ENCODE results near the gene MPRIP. TPM values are rescaled to one million over a fixed set of nuclear protein-coding genes. Genes with fewer than 3 reads are reported as not detected.
A peak's percentile ranks its signal among the peaks of the same experiment; 100 is the strongest.

MPRIP gene
- total and polyA plus RNA-seq, 3 experiments from 2014 or later = 40.3 to 184 (median 174) TPM

DNA sequence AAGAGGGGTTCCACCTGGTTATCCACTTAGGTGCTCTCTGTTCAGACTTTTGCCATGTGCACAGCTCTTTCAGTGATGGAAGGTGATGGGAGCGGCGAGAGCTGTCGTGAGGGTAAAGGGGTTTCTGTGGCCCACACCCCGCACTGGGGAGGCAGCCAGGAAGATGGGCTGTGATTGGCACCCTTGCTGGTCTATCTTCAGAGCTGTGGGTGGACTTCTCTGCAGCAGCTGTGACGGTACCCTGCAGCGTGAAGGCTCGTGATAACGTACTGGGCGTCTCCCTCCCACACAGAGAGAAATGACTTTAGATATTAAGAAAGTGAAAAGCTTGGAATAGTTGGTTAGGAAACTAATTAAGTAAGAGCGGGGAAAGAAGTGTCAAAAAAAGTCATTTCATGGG is 45.8 kb downstream of the MPRIP start:
- Histone ChIP-seq H3K9me3 (ENCODE audit: low read length) (no peaks in the 10 kb centered on the region), H3K27me3 (ENCODE audit: insufficient read depth, low read length, poor library complexity, severe bottlenecking) (no peaks in the 10 kb centered on the region), H3K36me3 (ENCODE audit: insufficient read depth, low read length) (no peaks in the 10 kb centered on the region), H3K4me3 (ENCODE audit: low read length) (no peak overlapping the region), H3K27ac (ENCODE audit: low read depth, low read length) (no peak overlapping the region), H3K4me1 (ENCODE audit: insufficient read depth, low read length) (peaks cover 21% of the 10 kb centered on the region)
- POLR2A ChIA-PET = no interaction called here
- Mint-ChIP-seq H3K4me1 (peaks cover 47 to 78% (median 55%) of the 10 kb centered on the region in 3 donors), H3K4me3 (peak overlapping the region in 1 of 7 donors; percentile 28), H3K27me3 (peaks cover 0 to 1% of the 10 kb centered on the region in 2 donors), H3K9me3 (no peaks in the 10 kb centered on the region), H3K27ac (peak overlapping the region in 6 of 8 donors; percentile 29 to 82 (median 50)), H3K36me3 (peaks cover 0 to 69% (median 11%) of the 10 kb centered on the region in 3 donors)
- CTCF ChIA-PET = interaction anchor here (0.8 kb wide), 1 partner anchor 12 kb away, joined by 3 read pairs; no protein-coding TSS in a partner anchor
- DNase-seq = no peak

DNA sequence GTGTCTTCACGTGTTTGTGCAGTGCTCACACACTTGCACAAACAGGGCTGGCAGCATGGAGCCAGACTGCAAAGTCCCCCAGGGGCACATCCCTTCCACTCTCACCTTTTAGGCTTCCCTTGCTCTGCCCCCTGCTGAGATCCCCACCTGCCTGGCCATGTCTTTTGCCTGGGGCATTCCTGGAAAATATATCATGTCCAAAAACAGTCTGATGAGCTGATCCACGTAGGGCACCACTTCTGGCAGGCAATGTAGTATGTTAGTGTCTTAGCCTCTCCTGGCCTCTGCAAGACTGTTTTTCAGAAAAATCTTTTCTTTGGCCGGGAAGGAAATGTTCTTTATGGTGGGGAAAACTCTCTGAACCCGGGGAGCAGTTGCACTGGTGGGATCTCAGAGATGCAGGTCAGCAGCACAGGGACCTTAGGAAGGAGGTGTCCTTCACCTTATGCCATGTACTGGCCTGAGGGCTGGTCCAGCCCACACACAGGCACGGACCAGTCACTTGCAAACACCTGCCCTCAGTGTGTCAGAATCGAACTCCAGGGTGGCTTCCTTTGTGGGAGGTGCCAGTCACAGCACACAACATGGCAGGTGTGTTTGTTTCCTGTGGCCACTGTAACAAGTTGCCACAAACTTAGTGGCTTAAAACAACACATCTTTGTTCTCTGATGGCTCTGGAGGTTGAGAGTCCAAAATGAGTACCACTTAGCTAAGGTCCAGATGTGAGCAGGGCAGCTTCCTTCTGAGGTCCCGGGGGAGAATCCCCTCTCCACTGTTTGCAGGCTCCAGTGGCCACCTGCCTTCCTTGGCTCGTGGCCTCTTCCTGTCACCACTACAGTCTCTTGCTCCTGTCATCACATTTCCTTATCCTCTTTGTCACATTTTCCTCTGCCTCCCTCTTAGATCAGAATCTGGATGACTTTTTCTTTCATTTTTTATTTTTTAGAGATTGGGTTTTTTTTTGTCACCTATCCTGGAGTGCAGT is 46.6 kb downstream of the MPRIP start:
- Histone ChIP-seq H3K9me3 (ENCODE audit: low read length) (no peaks in the 10 kb centered on the region), H3K36me3 (ENCODE audit: insufficient read depth, low read length) (no peaks in the 10 kb centered on the region), H3K27me3 (ENCODE audit: insufficient read depth, low read length, poor library complexity, severe bottlenecking) (no peaks in the 10 kb centered on the region), H3K27ac (ENCODE audit: low read depth, low read length) (no peak overlapping the region), H3K4me1 (ENCODE audit: insufficient read depth, low read length) (peaks cover 21% of the 10 kb centered on the region), H3K4me3 (ENCODE audit: low read length) (no peak overlapping the region)
- Mint-ChIP-seq H3K9me3 (no peaks in the 10 kb centered on the region), H3K27me3 (peaks cover 0 to 1% of the 10 kb centered on the region in 2 donors), H3K36me3 (peaks cover 0 to 63% (median 8%) of the 10 kb centered on the region in 3 donors), H3K4me3 (peak overlapping the region in 2 of 7 donors; percentile 5 to 29), H3K27ac (peak overlapping the region in 7 of 8 donors; percentile 20 to 93 (median 79)), H3K4me1 (peaks cover 55 to 83% (median 62%) of the 10 kb centered on the region in 3 donors)
- ChIA-PET CTCF (no interaction called here), POLR2A (no interaction called here)
- no peak for DNase-seq

DNA sequence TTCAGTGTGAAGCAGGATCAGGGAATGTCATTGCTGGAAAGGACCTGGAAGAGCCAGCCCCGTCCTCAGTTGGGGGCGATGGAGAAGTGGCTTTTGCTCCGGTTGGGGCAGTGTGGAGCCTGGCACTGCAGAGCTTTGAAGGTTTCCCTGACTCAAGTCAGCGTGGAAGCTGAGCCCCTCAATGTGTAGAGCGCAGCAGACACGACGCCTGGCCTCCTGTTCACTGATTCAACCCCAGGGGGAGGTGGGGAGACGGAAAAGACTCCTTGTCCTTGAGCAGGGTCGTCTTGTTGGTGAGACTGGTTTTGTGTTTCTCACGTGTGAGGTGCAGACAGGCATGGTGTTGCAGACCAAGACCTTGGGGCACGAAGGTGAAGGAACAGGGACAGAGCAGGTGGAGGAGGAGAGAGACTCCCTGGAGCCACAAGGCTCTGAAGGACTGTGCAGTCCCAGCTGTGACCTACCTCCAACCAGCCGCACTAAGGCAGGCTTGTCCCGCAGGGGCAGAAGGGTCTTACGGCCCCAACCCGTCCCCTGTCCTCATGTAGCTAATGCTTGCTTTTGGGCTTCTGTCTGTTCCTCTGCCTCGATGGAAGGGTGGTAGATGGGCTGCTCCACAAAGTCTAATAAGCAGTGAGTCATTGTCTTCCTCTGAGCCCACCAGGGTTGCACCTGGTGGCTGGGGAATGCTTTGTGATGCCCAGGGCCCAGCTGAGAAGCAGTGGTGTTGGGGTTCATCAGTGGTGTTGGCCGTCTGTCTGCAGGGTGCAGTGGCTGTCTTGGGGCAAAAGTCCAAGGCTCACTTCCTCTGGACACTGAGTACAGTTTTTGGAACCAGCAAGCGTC is 47.8 kb downstream of the MPRIP start:
- ChIA-PET CTCF (no interaction called here), POLR2A (no interaction called here)
- peak overlapping the region in 6 of 8 donors; percentile 44 to 81 (median 72) for H3K27ac Mint-ChIP-seq
- H3K27me3 Mint-ChIP-seq = peaks cover 0 to 1% of the 10 kb centered on the region in 2 donors
- no peaks in the 10 kb centered on the region for H3K9me3 Mint-ChIP-seq
- Histone ChIP-seq H3K4me3 (ENCODE audit: low read length) (no peak overlapping the region), H3K36me3 (ENCODE audit: insufficient read depth, low read length) (no peaks in the 10 kb centered on the region), H3K27me3 (ENCODE audit: insufficient read depth, low read length, poor library complexity, severe bottlenecking) (no peaks in the 10 kb centered on the region), H3K4me1 (ENCODE audit: insufficient read depth, low read length) (peaks cover 21% of the 10 kb centered on the region), H3K9me3 (ENCODE audit: low read length) (no peaks in the 10 kb centered on the region), H3K27ac (ENCODE audit: low read depth, low read length) (no peak overlapping the region)
- peaks cover 57 to 89% (median 70%) of the 10 kb centered on the region in 3 donors for H3K4me1 Mint-ChIP-seq
- peak overlapping the region in 1 of 7 donors; percentile 5 for H3K4me3 Mint-ChIP-seq
- DNase-seq = peak in 1 of 5 donors; percentile 10
- H3K36me3 Mint-ChIP-seq = peaks cover 0 to 56% (median 7%) of the 10 kb centered on the region in 3 donors

DNA sequence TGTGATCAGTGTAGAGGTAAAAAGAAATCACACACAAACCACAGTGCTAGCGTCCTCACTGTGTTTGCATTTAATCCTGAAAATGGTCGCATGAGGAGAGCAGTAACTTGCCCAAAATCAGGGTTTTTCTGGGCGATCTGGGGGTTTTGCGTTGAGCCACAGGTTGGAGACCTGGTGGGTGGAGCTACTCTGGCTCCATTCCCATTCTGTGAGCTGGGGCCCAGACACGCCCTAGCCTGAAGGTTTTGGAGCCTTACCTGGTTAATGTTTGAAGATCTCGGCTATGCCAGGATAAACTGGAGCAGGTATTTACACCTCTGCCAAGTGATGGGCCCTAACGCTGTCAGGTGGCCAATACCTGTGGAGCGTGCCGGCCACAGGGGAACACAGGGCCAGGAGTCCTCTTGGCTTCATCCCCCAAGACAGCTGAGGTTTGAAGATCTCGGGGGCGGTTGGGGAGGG is 48.4 kb downstream of the MPRIP start:
- Mint-ChIP-seq H3K27me3 (peaks cover 0 to 1% of the 10 kb centered on the region in 2 donors), H3K27ac (peak overlapping the region in 2 of 8 donors; percentile 29 to 66), H3K4me1 (peaks cover 56 to 87% (median 69%) of the 10 kb centered on the region in 3 donors), H3K4me3 (peak overlapping the region in 1 of 7 donors; percentile 23), H3K9me3 (no peaks in the 10 kb centered on the region), H3K36me3 (peaks cover 0 to 54% (median 7%) of the 10 kb centered on the region in 3 donors)
- Histone ChIP-seq H3K27me3 (ENCODE audit: insufficient read depth, low read length, poor library complexity, severe bottlenecking) (no peaks in the 10 kb centered on the region), H3K4me3 (ENCODE audit: low read length) (no peak overlapping the region), H3K9me3 (ENCODE audit: low read length) (no peaks in the 10 kb centered on the region), H3K4me1 (ENCODE audit: insufficient read depth, low read length) (peaks cover 21% of the 10 kb centered on the region), H3K27ac (ENCODE audit: low read depth, low read length) (no peak overlapping the region), H3K36me3 (ENCODE audit: insufficient read depth, low read length) (no peaks in the 10 kb centered on the region)
- POLR2A ChIA-PET = no interaction called here
- CTCF ChIA-PET = no interaction called here
- peak in 1 of 5 donors; percentile 16 for DNase-seq

DNA sequence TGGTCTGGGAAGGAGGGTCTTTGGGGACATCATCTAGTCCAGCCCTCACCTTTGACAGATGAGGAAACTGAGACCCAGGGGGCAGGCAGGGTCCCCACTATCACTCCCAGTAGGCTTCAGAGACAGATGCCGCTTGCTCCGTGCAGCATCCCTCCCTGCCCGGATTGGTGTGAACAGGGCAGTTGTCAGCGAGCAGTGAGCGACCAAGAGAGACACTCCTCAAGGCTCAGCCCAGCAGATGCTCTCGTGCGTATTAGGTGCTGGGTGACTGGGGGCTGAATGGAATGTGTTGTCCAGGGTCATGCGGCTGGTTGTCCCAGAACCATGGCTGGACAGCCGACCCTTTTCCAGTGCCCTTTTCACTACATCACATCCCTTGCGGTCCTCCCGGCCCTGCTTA is 49.0 kb downstream of the MPRIP start:
- peak overlapping the region in 1 of 8 donors; percentile 56 for H3K27ac Mint-ChIP-seq

DNA sequence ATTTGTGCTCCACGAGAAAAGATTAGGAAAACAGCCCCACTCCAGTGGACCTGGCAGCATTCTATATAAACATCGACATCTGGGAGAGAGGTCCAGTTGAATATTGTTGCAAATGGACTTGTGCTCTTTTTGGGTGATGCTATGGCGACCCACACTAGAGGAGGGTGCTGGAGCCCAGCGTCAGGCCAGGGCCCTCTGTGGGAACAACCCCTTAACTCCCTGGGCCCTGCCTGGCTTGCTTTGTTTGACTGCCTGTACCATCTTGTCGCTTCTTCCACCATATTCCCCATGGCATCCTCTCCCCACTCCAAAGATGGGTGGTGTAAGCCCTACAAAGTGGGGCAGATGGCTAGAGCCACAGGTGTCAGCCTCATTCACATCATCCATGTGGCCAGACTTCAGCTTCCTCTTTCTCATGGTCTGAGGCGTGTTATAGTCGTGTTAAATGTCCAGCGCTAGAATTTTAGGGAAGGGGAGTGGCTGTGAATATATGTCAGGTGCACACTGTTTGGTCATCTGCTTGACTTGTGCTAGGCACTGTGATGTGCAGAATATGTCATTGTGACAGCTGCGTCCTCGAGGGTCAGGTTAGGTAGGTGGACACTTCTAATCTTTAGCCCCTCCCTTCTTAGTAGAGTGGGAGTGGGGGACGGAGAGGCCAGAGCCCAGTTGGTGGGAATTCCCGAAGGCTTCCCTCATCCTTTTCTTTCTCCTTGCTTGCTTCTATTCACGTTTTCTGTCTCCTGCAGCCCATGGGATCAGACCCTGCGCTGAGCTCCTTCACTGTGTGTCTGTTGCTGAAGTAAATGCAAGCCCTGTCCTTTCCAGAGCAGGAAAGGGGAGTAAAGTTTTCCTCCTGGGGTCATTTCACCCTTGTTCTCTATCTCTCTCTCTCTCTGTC is 49.8 kb downstream of the MPRIP start:
- Mint-ChIP-seq H3K27ac (peak overlapping the region in 5 of 8 donors; percentile 22 to 75 (median 56)), H3K27me3 (no peaks in the 10 kb centered on the region), H3K9me3 (no peaks in the 10 kb centered on the region), H3K4me1 (peaks cover 55 to 78% (median 63%) of the 10 kb centered on the region in 3 donors), H3K4me3 (no peak overlapping the region), H3K36me3 (peaks cover 0 to 55% (median 4%) of the 10 kb centered on the region in 3 donors)
- no peak overlapping the region for H3K4me3 ChIP-seq (ENCODE audit: low read length)
- no peaks in the 10 kb centered on the region for H3K9me3 ChIP-seq (ENCODE audit: low read length)
- H3K36me3 ChIP-seq (ENCODE audit: insufficient read depth, low read length) = no peaks in the 10 kb centered on the region
- DNase-seq = no peak
- CTCF ChIA-PET = no interaction called here
- POLR2A ChIA-PET = no interaction called here
- H3K27ac ChIP-seq (ENCODE audit: low read depth, low read length) = no peak overlapping the region
- no peaks in the 10 kb centered on the region for H3K27me3 ChIP-seq (ENCODE audit: insufficient read depth, low read length, poor library complexity, severe bottlenecking)
- peaks cover 21% of the 10 kb centered on the region for H3K4me1 ChIP-seq (ENCODE audit: insufficient read depth, low read length)

More for the DNA sequence above, 49.0 kb downstream of the MPRIP start:
- H3K27me3 ChIP-seq (ENCODE audit: insufficient read depth, low read length, poor library complexity, severe bottlenecking) = no peaks in the 10 kb centered on the region
- Mint-ChIP-seq H3K4me3 (peak overlapping the region in 1 of 7 donors; percentile 69), H3K9me3 (no peaks in the 10 kb centered on the region), H3K36me3 (peaks cover 0 to 55% (median 6%) of the 10 kb centered on the region in 3 donors), H3K27me3 (peaks cover 0 to 1% of the 10 kb centered on the region in 2 donors), H3K4me1 (peaks cover 57 to 85% (median 71%) of the 10 kb centered on the region in 3 donors)
- no peaks in the 10 kb centered on the region for H3K36me3 ChIP-seq (ENCODE audit: insufficient read depth, low read length)
- H3K27ac ChIP-seq (ENCODE audit: low read depth, low read length) = no peak overlapping the region
- peaks cover 21% of the 10 kb centered on the region for H3K4me1 ChIP-seq (ENCODE audit: insufficient read depth, low read length)
- no peak overlapping the region for H3K4me3 ChIP-seq (ENCODE audit: low read length)
- POLR2A ChIA-PET = no interaction called here
- H3K9me3 ChIP-seq (ENCODE audit: low read length) = no peaks in the 10 kb centered on the region
- no peak for DNase-seq
- CTCF ChIA-PET = no interaction called here

DNA sequence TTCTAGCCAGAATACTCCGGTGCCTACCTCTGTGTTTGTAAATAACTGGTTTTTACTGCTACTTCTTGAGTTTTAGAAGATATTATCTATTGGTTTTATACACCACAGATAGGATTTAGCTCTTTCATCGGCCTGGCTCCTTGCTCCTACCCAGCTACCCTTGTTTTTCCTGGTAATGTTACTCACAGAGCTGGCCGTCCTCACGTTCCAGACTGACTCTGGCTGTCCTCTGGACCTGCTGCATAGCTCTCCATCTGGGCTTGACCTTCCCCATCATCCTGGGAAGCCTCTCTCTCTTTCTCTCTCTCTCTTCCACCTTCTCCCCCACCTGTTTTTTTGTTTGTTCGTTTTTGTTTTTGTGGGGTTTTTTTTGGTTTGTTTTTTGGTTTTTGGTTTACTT is 51.5 kb downstream of the MPRIP start:
- Mint-ChIP-seq H3K27ac (peak overlapping the region in 4 of 8 donors; percentile 17 to 88 (median 72)), H3K4me3 (no peak overlapping the region), H3K9me3 (no peaks in the 10 kb centered on the region), H3K36me3 (peaks cover 0 to 50% (median 6%) of the 10 kb centered on the region in 3 donors), H3K4me1 (peaks cover 41 to 61% (median 47%) of the 10 kb centered on the region in 3 donors), H3K27me3 (no peaks in the 10 kb centered on the region)
- H3K4me3 ChIP-seq (ENCODE audit: low read length) = no peak overlapping the region
- no peaks in the 10 kb centered on the region for H3K9me3 ChIP-seq (ENCODE audit: low read length)
- no peak overlapping the region for H3K27ac ChIP-seq (ENCODE audit: low read depth, low read length)
- H3K27me3 ChIP-seq (ENCODE audit: insufficient read depth, low read length, poor library complexity, severe bottlenecking) = no peaks in the 10 kb centered on the region
- ChIA-PET CTCF (interaction anchor here (1.1 to 1.4 kb wide), 3 partner anchors 14 to 403 kb away, joined by 3 to 4 read pairs (median 3); no protein-coding TSS in a partner anchor), POLR2A (no interaction called here)
- peak in 1 of 5 donors; percentile 6 for DNase-seq
- H3K36me3 ChIP-seq (ENCODE audit: insufficient read depth, low read length) = no peaks in the 10 kb centered on the region
- peaks cover 7% of the 10 kb centered on the region for H3K4me1 ChIP-seq (ENCODE audit: insufficient read depth, low read length)

Data from CD8-positive, alpha-beta memory T cell (primary cell).